Epidermal melanocyte (primary cell): ENCODE results near the gene NDUFA6.
"Not testable (repeated sequence)": the region's sequence is repeated elsewhere in the genome, so short reads cannot be mapped to it uniquely, and the experiment has no call there.

Experiments used
- DNase-seq: peaks from one replicate; pipeline ENCODE4 v3.0.0; 2011; ENCODE audit warnings: low spot score; ENCODE audit not compliant: insufficient read length

Gene NDUFA6

DNA sequence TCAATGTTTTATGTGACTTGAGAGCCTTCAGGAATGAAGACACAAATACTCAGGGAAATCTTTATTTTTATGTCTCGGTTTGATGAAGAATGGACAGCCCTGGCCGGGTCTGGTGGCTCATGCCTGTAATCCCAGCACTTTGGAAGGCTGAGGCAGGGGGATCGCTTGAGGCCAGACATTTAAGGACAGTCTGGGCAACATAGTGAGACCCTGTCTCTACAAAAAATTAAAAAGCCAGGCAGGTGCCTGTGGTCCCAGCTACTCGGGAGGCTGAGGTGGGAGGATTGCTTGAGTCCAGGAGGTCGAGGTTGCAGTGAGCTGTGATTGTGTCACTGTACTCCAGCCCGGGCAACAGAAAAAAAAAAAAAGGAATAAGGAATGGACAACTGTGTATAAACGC lies 19.1 kb downstream of the NDUFA6 start:
- not testable (repeated sequence) for DNase-seq

DNA sequence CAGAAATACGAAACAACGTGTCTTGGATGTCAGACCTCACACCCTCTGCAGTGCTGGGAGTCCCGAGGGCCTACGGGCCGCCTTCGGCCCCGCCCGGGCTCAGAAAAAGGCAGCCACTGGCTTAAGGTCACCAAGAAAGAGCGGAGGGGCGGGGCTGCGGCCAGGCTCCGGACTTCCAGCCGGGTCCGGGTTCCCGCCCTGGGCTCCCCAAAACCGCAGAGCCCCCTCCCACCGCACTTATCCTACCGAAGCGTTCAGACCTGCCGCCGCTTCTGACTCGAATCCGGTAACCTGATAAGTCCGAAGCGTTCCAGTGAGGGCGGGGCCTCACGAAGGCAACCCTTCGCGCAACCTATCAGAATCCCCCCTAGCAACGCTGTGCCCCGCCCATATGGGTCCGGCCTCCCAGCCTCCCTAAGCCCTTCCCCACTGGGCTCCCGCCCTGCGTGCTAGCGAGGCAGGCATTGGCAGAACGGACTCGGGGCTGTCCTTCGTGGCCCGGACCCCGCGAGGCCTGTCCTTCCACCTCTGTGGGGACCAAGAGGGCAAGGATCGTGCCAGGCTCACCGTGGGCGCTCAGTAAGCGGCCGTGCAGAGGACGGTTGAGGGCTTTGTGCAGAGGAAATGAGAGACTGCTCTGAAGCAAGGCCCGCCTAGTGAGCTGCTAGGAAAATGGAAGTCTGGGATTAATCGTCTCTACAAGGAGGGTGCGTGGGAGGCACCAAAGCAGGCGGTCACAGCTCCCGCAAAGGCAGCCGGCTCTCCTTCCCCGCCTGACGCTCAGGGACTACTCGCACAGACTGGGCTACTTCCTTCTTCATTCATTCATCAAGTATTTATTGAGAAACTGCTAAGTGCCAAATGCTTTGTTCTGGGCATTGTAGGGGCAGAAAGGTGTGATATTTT lies 19.8 kb downstream of the NDUFA6 start, which contains the start of gene NAGA:
Gene NAGA, minus strand, starts transcription at position 296 of the 906 bp plus-strand sequence. CDS start 515 bp downstream, outside the sequence.
- DNase-seq = peak; percentile 97

- no peak for DNase-seq
These were observed 20.6 kb downstream of the NDUFA6 start for GRCh38 chr22:42069801-42070516.

DNA sequence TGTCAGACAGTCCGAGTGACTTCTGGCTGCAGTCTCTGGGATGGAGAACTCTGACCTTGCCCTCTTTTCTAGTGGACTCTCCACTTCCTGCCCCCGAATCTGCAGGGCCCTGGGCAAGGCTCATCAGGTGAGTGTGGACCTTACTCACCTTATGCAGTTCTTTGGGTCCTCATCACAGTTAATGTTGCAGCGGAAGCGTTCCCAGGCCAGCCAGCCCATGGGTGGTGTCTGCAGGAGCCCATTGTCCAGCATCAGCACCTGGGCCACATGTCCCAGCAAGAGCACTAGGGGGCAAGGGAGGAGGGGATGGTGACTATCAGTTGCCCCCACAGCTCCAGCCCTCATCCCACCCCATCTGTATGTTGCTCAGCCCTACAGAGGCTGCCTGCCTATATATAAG lies 22.3 kb downstream of the NDUFA6 start:
- DNase-seq = no peak

DNA sequence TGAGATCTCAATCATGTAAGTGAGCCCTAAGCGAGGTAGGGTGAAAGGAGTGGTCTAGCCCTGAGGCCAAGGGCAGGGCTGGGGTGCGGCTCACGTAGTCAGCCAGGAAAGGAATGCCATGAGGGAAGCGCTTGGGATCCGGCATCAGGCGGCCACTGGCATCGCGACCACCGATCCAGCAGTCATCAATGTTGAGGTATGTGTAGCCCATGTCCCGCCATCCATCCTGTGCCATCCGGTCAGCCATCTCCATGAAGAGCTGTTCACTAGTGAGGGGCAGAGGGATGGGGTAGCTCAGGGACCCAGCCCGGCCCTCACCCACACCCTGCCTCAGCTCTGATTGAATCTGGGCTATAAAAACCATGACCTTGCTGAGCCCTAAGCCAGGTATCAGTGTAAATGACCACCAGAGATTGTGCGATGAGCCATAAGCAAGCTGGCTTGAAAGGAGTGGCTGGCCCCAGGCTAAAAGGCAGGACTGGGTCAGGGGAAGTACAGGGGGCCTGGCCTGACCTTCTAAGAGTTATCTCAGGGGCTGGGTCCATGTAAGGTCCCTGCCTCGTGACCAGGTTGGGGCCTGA lies 22.8 kb downstream of the NDUFA6 start:
- DNase-seq = no peak

- DNase-seq = no peak
These were observed 23.6 kb downstream of the NDUFA6 start for GRCh38 chr22:42066937-42067336.

DNA sequence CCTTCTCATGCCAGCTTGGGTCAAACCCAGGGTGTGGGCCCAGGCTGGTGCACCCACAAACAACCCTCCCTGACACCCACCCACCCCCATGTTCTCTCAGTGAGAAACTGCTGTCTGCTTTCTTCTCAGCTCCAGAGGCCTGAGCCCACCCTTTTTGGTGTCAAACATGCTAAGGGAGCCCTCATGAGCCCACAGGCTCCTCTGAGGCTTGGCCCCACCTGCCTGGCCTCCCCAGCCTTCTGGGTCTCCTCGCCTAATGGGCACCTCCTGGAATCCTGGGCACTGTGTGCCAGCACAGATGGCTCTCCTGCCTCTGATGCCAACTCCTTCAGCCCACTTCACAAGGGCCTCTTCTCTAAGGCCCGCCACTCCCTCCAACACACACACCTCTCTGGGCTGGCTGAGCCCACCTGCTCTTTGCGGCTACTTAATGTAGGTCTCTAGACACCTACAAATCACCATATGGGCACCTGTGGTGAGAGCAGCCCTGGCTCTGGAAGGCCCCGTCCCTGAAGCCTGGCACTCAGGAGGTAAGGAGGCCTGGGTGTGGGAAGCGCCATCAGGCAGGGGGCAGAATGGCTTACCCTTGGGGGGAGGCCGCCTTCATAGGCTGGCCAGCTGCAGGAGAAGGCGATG lies 24.3 kb downstream of the NDUFA6 start:
- DNase-seq = no peak

DNA sequence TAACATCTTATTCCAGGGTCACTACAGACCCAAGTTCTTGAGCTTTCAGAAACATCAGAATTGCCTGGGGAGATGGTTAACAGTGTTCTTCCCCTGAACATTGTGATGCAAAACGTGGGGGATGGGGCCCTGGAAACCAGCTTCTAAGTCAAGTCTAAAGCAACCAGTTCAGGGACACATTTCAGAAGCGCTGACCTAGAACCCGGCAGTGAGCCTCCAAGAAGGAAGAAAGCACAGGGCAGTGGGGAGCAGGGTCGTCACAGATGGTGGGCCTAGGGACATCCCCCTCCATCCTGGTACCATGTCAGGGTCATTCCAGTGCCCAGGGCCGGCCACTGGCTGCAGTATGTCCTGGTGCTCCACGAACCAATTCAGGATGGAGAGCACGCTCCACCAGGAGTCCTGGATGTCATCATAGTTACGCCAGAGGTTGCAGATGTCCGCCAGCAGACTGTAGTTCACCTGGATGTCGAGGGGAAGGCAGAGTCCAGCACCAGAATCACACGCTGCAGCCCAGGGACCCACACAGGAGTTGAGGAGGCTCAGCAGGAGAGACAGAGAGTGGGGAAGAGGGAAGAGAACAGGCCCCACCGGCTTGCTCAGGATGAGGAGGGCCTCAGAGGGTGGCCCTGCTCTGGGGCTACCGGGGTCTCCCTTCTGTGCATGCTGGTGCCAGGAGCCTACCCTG lies 25.0 kb downstream of the NDUFA6 start:
- no peak for DNase-seq

DNA sequence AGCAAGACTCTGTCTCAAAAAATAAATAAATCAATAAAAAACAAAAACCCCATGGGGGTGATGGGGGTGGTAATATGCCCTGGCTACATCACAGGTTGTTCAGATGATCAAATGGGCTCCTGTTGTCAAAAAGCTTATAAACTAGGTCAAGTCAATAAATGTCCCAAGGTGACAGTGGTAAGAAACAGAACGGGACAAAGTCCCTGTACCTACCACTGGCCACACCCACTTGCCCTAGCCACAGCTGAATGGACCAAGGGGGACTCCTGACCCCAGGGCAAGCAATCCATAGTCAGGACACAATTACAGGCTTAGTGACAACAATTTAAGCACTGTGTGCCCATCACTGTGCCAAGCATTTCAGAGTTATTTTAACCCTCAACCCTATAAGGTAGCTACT lies 25.9 kb downstream of the NDUFA6 start:
- DNase-seq = no peak

DNA sequence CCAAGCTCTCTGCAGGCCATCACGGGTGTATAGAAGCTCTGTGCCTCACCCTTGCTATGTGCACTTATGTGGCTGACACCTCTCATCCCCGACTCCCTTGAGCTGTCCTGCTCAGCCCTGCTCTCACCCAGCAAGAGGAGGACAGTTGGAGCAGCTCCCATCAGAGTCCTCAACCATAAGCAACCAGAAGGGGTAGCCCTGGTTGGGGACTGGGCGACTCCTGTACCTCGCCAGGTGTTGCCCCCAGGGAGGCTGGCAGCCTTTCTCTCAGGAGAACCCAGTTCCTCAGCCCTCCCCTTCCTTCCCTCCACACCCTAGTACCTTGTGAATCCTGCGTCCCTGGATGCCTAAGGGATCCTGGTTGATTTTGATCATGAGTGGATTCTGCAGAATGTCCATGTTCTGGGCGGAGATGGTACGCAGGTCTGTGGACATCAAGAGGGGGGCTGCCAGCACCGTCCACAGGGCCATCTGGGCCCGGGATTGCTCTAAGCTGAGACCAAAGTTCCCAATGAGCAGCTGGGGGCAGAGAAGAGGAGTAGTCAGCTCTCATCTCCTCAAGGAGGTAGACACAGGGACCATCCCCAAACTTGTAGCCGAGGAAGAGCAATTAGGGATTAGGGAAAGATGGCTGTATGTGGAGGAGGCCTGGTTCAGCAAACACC lies 27.9 kb downstream of the NDUFA6 start:
- DNase-seq = no peak

- DNase-seq = no peak
These were observed 29.5 kb downstream of the NDUFA6 start for GRCh38 chr22:42061041-42061440.

DNA sequence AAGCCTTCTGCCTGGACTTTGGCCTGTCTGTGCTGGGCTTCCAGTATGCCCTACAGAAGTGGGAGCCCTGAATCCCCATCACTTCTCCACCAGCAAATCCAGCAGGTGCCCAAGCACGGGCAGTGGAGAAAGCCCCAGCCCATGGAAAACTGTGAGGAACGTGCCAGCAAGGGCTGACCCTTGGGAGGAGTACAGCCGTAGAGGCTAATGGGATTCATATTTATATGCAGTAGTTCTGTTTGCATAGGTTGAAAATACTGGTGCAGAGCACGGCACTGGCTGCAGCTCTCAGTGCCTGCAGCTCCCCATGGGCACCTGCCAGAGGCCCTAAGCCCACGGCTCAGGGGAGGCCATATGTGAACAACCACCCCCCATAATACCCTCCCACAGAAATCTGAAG lies 30.1 kb downstream of the NDUFA6 start:
- no peak for DNase-seq

GRCh38 chr22:42056757-42057511 lies 33.6 kb downstream of the NDUFA6 start:
- DNase-seq = no peak

DNA sequence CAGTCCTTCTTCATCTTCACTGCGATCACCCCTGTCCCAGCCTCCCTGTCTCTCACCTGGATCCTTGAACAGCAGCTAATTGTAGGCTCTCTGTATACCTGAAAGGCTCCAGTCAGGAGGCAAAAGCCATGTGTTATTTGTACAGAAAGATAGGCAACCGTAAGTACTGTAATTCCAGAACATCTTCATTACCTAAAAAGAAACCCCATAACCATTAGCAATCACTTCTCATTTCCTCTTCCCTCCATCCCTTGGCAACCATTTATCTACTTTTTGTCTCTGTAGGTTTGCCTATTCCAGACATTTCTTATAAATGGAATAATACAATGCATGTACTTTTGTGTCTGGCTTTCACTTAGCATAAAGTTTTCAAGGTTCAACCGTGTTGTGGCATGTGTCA lies 37.8 kb downstream of the NDUFA6 start:
- no peak for DNase-seq

DNA sequence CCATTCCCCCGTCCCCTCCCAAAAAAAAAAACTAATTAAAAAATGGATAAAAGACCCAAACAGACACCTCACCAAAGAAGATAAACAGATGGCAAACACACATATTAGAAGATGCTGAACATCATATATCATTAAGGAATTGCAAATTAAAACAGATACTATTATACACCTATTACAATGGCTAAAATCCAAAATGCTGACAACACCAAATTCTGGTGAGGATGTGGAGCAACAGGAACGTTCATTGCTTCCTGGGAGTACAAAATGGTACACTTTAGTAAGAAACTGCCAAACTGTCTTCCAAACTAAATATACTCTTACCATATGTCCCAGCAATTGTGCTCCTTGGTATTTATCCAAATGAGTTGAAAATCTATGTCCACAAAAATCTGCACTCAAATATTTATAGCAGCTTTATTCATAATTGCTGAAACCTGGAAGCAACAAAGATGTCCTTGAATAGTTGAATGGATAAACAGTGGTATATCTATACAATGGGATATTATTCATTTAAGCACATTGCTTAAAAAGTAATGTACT lies 39.9 kb downstream of the NDUFA6 start:
- no peak for DNase-seq

- DNase-seq = no peak
These were observed 48.8 kb downstream of the NDUFA6 start for GRCh38 chr22:42041784-42042183.

DNA sequence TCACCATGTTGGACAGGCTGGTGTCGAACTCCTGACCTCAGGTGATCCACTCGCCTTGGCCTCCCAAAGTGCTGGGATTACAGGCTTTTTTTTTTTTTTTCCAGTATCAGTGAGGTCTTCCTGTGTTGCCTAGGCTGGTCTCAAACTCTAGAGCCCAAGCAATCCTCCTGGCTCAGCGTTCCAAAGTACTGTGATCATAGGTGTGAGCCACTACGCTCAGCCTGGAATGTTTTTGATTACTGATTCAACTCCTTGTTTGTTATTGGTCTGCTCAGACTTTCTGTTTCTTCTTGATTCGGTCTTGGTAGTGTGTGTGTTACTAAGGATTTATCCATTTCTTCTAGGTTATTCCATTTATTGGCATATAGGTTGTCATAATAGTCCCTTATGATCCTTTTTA lies 51.3 kb downstream of the NDUFA6 start:
- DNase-seq = no peak
